22Rv1 (cell line): ENCODE results near the gene CDHR3.

Source experiments
- CTCF ChIP-seq: fragments of 450-650 bp; IDR thresholded peaks from 2 replicates; pipeline ENCODE4 v1.5.1; 2017; ENCODE audit warnings: mild to moderate bottlenecking
- ZFX ChIP-seq: fragments of 450-650 bp; IDR thresholded peaks from 2 replicates; pipeline ENCODE4 v1.6.1; 2017; ENCODE audit warnings: antibody characterized with exemption, borderline replicate concordance

- no peak for TF ChIP-seq CTCF
- no peak for TF ChIP-seq ZFX
Measured at GRCh38 chr7:105980645-105981396, 17.8 kb downstream of the CDHR3 start.
